GM18502 (cell line): ENCODE data around the gene PRKX.
"Not testable (repeated sequence)": the region's sequence is repeated elsewhere in the genome, so short reads cannot be mapped to it uniquely, and the experiment has no call there.

Source experiments
- ATAC-seq: cut with Tn5 transposase; IDR thresholded peaks from one replicate; pipeline ENCODE4 v1.9.1; 2021; ENCODE audit warnings: mild to moderate bottlenecking; ENCODE audit not compliant: unreplicated experiment, poor library complexity

PRKX gene

GRCh38 chrX:3713225-3713936, at the start of gene PRKX:
TSS of gene PRKX (minus strand) at chrX:3713649. CDS start at chrX:3713253, 396 bp downstream.
- ATAC-seq = peak; percentile 86

GRCh38 chrX:3763111-3763510, 49.7 kb upstream of the PRKX start:
- no peak for ATAC-seq

- ATAC-seq = no peak
These were observed 44.1 kb upstream of the PRKX start for GRCh38 chrX:3757510-3758025.

GRCh38 chrX:3748052-3748559, 34.7 kb upstream of the PRKX start:
- no peak for ATAC-seq

- no peak for ATAC-seq
These were observed 30.5 kb upstream of the PRKX start for GRCh38 chrX:3743801-3744439.

GRCh38 chrX:3740946-3741345, 27.5 kb upstream of the PRKX start:
- ATAC-seq = not testable (repeated sequence)

- no peak for ATAC-seq
These were observed 25.1 kb upstream of the PRKX start for GRCh38 chrX:3738509-3738908.

- ATAC-seq = not testable (repeated sequence)
These were observed 23.1 kb upstream of the PRKX start for GRCh38 chrX:3736536-3736935.

GRCh38 chrX:3735891-3736290, 22.4 kb upstream of the PRKX start:
- not testable (repeated sequence) for ATAC-seq

- not testable (repeated sequence) for ATAC-seq
These were observed 21.0 kb upstream of the PRKX start for GRCh38 chrX:3734456-3734855.

GRCh38 chrX:3733043-3733430, 19.6 kb upstream of the PRKX start:
- ATAC-seq = no peak

- ATAC-seq = not testable (repeated sequence)
These were observed 19.0 kb upstream of the PRKX start for GRCh38 chrX:3732326-3733042.

- ATAC-seq = no peak
These were observed 15.0 kb upstream of the PRKX start for GRCh38 chrX:3728454-3728853.

- not testable (repeated sequence) for ATAC-seq
These were observed 10.0 kb upstream of the PRKX start for GRCh38 chrX:3723460-3723859.

- no peak for ATAC-seq
These were observed 4.4 kb upstream of the PRKX start for GRCh38 chrX:3717742-3718420.

- ATAC-seq = no peak
These were observed 2.5 kb upstream of the PRKX start for GRCh38 chrX:3715921-3716320.

- ATAC-seq = not testable (repeated sequence)
These were observed 1.4 kb upstream of the PRKX start for GRCh38 chrX:3714706-3715479.

GRCh38 chrX:3713937-3714434, 537 bp upstream of the PRKX start:
- peak; percentile 17 for ATAC-seq

GRCh38 chrX:3712870-3713224, 602 bp downstream of the PRKX start:
- ATAC-seq = peak; percentile 32
